Activated CD8-positive, alpha-beta memory T cell treated with anti-CD3 and anti-CD28 coated beads, Interleukin-2, amount 50 U/mL, for 48 hours (primary cell): Measurements from ENCODE around the gene PHF2.

ENCODE experiments used
- DNase-seq: peaks from one replicate; pipeline ENCODE4 v3.0.0-alpha.2; 2020

The PHF2 gene

DNA sequence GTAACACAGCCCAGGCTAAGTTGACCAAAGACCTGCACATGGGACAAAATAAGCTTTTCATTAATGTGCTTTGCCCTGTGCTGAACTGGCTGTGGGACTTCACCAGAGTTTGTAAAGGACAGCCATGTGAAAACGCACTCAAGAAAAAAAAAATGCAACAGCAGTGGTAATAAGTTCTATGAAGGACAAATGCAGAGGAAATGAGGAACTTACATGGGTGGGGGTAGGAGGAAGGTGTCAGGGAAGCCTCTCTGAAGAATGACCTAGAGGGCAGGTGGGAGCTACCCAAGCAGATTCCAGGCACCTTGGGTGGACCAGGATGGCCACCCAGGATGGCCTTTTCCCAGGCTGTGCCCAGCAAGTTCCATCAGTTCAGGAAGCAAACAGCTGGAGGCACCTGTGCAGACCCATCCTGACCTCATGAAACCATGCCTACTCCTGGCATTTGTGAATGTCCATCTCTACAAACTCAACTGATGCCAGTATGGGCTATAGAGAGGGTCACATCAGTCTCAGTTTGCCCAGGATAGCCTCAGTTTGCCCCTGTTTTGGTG is 6.7 kb upstream of the PHF2 start:
- peak; percentile 23 for DNase-seq

- no peak for DNase-seq
Observed at GRCh38 chr9:93572221-93572620, 4.2 kb upstream of the PHF2 start.

DNA sequence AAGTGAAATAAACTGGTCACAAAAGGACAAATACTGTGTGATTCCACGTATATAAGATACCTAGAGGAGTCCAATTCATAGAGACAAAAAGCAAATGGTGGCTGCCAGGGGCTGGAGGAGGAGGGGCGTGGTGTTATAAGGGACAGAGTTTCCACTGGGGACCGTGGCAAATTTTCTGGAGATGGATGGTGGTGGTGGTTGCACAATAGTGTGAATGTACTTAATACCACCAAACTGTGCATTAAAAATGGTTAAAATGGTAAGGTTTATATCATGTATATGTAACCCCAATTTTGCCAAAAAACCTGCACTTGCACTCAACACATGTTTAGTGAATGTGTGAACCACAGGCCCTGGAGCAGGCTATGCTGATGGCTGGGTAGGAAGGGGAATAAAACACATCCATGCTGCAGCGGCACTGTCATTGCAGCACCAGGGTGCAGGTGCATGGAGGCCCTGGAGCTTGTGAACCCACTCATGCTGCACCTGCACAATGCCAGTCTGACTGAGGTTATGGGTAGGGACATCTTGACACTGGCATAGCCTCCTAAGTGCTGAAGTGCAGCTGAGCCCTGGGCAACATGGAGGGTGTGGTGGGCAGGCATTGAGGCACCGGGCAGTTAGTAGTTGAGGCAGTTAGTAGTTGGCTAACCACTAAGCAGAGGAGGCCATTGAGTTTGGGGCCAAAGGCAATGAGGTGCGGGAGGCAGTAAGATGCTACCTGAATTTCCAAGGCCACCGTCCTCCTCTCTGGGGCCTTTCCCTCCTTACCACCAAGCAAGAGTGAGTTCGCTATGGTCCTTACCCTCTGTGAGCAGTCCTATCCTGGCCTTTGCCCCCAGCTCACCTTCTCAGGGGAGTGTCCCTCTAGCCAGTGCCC is 3.5 kb upstream of the PHF2 start:
- DNase-seq: peak; percentile 42

DNA sequence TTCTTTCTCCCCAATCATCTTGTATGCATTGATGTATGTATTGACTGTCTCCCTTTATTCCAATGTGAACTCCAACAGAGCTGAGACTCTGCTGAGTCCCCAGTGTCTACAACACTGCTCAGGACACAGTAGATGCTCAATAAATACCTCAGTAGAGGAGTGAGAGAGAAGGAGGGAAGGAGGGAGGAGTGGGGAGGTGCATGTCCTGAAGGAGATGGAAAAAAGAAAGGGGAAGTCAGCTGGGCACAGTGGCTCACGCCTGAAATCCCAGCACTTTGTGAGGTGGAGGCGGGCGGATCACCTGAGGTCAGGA is 2.9 kb upstream of the PHF2 start:
- no peak for DNase-seq

DNA sequence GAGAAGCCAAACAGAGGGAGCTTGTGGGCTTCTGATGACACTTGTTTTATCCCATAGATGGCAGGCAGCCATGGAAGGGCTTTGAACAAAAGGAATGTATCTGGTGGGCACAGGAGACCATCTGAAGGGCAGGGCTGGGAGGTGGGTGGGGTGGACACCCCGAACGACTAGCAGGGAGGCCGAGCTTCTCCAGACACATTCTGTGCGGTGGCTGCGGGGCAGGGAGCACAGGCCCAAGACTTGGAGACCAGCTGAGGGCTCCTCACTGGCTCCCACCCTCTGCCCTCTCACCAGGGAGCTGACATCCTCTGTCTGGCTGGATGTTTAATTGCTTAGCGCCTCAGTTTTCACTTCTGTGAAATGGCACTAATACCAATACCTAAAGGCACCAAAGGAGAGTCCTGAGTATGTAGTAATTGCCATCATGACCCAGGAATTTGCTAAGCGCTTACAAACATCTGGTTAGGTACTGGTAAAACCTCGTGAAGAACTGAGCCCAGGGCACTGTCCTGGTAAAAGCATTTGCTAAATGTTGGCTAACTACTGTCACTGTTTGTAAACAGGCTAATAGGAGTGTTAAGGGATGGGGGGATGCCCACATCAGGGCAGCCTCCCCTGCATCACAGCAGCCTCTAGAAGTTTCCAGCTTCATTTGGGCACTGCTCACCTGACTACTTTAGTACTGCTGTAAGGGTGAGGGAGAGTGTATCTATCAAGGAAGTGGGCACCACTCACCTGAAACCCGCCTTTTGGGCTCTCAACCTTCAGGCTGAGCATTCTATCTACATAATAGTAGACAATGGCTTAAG is 2.1 kb upstream of the PHF2 start:
- peak; percentile 49 for DNase-seq

DNA sequence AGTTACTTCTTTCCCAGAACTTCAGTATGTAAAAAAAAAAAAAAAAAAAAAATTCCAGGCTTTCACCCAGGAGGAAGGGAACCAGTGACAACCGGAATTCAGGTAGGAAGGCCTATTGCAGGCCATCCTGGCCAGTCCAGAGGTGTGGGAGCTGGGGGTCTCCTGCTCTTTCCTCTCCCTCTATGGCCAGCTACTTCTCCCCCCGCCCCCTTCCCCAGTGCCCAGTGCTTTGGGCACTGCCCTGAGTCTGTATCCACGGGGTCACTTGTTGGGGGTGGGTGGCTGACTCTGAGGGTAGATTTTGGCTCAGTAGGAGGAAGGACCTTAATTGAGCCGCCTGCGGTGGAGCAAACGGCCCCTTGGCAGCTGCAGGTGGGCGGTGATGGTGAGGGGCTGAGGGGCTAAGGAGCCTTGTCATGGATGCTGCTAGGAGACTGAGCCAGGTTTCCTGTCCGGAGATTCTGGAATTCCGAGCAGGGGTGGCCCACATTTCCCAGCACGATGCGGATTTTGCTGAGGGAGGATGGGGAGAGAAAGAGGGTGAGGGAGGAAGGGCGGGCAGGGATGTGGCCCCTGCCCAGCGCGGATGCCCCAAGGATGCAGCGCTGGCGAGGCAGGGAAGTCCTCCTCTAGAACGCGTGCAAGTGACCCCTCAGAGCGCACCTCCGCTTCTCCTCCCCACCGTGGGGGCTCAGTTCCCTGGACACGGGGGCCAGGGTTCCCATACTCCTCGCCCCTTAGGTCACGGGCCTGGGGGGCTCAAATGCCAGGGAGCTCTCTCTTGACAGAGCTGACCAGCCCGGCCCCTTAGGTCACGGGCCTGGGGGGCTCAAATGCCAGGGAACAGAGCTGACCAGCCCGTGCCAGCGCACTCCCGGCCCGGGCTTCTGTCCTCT is 1.2 kb upstream of the PHF2 start:
- DNase-seq: peak; percentile 50

DNA sequence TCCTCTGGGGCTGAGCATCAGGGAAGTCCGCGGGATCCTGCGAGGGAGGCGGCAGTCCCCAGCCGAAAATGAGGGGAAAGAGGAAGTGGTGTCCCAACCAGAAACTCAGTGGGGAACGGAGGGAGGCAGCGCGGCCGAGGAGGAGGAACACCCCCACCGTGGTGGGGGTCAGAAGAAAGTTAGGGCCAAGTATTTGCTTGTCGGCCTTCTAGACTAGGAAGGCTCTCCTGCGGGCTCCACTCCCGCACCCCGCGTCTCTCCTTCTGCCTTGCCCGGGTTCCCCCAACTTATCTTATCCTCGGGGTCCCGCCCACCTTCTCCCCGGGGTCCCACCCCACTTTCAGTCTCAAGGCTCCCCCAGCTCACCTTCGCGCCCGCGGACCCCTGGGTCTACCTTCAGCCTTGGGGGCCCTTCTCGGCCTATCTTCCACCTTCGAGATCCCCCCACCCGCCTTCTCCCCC is 557 bp upstream of the PHF2 start:
- peak; percentile 81 for DNase-seq

DNA sequence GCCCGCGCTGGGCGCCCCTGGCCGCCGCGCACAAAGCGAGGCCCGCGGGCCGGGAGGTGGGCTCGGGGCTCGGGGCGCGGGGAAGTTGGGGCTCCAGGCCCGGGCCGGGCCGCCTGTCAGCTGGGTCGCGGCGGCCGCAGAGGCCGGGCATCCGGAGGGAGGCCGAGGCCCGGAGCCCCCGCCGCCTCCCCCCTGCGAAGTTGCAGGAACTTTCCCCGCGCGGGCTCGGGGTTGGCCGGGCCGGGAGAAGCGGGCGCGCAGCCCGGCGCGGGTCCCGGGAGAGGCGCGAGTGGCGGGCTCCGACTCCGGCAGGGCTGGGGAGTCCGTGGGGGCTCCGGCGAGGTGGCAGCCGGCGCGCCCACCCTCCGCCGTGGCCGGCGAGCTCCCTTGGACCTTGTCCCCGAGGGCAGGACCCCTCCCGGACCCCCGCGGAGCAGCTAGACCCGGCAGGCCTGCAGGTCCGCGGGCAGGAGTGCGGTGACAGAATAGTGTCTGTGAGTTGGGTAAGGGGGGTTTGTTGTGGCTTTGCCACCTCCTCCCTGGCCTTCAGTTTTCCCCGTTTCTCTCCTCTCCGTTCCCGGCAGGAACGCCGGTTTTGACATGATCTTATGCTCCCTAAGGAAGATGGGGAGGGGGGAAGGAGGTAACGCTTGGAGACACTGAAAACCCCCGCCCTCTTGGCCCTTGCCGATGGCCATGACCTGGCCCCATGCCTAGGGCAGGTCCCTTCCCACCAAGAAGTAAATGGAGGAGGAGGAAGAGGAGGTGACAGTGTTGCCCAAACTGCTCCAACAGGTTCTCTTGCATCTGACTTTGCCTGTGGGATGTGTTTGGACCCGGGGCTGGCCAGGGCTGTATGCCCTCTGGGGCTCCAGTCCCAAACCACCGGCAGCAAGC is 942 bp downstream of the PHF2 start:
- peak; percentile 69 for DNase-seq

GRCh38 chr9:93577975-93578682 is 1.7 kb downstream of the PHF2 start:
- DNase-seq: peak; percentile 54

GRCh38 chr9:93578844-93579243 is 2.5 kb downstream of the PHF2 start:
- DNase-seq: peak; percentile 32

DNA sequence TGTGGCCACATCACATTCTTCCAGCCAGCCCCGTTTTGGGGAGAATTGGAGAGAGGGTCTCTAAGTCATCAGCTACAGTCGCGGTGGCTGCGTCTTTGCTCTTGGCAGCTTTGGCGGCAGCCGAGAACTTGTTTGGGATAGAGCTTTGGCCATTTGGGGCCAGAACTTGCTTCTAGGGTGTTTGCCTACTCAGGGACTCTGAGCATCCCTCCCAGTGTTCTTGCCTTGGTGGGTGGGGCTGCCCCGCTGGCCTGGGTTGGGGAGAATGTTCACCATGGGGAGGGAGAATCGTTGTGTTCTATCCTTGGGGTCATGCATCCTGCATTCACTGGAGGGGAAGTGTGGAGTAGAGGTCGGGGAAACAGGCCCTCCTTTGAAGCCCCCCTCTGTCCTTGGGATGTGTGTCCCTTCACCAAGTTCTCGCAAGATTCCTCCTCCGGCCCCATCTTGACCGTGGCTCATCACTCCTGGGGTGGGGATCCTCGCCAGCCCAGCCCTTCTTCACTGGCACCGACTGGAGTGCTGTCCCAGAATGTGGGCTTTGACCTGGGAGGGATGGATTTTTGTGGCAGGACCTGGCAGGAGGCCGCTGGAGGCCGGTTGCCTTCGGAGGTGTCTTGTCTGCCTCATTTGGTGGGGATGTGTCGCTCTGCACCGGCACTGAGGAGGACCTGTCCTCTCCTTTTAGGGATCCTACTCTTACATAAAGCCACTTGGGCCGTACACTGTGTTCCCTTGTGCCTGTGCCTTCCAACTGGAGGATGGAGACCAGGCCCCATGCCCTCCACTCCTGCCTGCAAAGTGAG is 3.5 kb downstream of the PHF2 start:
- peak; percentile 46 for DNase-seq

GRCh38 chr9:93580654-93581380 is 4.4 kb downstream of the PHF2 start:
- peak; percentile 42 for DNase-seq

- peak; percentile 33 for DNase-seq
Observed at GRCh38 chr9:93582115-93582514, 5.7 kb downstream of the PHF2 start.

DNA sequence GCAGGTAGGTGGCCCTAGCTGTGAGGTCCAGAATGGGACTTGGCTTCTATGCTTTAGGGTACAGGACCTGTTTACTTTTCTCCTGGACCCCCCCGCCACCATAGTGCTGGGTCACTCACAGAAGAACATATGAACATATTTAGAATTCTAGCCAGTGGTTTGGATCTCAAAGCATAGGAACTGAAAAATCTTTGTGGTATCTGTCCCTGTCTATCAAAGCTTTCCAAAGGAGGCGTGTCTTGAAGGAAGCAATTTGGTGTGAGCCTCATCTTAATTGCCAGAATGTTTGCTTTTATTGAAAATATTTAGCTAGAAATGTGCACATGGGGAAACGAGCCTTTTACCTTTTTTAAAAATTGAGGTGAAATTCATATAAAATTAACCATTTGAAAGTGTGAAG is 6.2 kb downstream of the PHF2 start:
- no peak for DNase-seq

DNA sequence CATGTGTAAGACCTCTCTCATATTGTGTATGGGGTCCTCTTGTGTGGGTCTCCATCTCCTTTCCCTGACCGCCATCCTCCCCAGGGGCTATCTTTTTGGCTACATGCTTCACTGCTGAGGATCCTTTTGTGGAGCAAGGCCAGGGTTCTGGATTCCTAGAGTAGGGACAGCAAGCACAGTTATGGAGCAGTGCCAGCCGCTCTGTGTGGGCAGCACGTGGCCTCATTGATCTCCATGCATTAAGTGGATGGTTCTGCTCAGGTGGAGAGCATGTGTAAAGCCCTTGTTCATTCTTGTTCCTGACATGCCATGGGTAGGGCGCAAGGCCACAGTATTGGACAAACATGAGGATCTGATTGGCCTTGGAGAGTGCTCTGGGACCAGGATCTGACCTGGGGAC is 8.9 kb downstream of the PHF2 start:
- DNase-seq: peak; percentile 26

GRCh38 chr9:93585695-93586094 is 9.3 kb downstream of the PHF2 start:
- no peak for DNase-seq

DNA sequence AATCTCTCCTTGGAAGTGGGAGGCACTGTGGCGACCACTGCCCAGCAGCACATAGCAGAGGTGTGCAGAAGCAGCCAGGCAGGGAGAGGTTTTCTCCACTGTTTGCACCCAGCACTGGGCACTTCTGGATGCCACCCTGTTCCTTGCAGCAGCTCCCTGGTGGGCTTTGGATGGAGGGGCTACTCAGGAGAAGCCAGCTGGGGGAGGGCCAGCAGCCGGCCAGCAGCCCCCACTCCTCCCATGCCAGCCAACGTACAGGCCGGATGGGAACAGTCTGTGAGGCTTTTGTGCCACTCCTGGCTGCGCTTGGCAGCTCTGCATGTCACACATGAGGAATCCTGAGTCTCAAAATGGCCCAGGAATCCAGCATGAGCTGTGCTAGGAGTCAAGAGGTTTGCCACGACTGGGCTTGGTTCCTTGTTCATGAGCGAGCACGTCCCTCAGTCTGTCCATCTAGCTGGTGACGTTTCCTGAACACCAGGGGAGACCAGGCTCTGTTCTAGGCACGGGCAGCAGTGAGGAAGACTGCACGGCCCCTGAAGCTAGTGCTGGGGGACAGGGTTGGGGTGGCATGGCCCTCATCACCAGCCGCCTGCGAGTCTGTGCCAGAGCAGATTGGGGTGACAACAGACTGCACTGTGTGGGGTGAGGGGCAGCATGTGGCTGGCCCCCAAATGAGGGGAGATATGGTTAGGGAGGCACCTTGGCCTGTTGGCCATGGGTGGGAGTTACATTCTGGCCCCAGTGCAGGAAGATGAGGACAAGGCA is 10.1 kb downstream of the PHF2 start:
- peak; percentile 44 for DNase-seq

DNA sequence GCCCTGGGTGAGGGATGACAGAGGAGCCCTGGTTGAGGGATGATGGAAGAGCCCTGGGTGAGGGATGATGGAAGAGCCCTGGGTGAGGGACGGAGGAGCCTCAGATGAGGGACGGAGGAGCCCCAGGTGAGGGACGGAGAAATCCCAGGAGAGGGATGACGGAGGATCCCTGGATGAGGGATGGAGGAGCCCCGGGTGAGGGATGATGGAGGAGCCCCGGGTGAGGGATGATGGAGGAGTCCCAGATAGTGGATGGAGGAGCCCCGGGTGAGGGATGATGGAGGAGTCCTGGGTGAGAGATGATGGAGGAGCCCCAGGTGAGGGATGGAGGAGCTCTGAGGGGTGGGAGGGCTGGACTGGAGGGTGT is 10.9 kb downstream of the PHF2 start:
- peak; percentile 43 for DNase-seq
